GM18520 (cell line): ENCODE results near the gene CD248.
"Not testable (repeated sequence)": the region's sequence is repeated elsewhere in the genome, so short reads cannot be mapped to it uniquely, and the experiment has no call there.

Experiments used
- ATAC-seq: cut with Tn5 transposase; IDR thresholded peaks from one replicate; pipeline ENCODE4 v1.9.1; 2021; ENCODE audit not compliant: unreplicated experiment

CD248 gene

GRCh38 chr11:66277064-66277463 lies 39.8 kb downstream of the CD248 start:
- ATAC-seq = not testable (repeated sequence)

GRCh38 chr11:66276619-66277018 lies 40.2 kb downstream of the CD248 start:
- not testable (repeated sequence) for ATAC-seq

GRCh38 chr11:66275984-66276612 lies 40.7 kb downstream of the CD248 start:
- ATAC-seq = no peak

- no peak for ATAC-seq
These were observed 41.4 kb downstream of the CD248 start for GRCh38 chr11:66275396-66275795.

- no peak for ATAC-seq
These were observed 42.6 kb downstream of the CD248 start for GRCh38 chr11:66274219-66274618.

GRCh38 chr11:66272596-66272995 lies 44.2 kb downstream of the CD248 start:
- no peak for ATAC-seq

GRCh38 chr11:66271816-66272215 lies 45.0 kb downstream of the CD248 start:
- ATAC-seq = no peak

GRCh38 chr11:66268952-66269905 lies 47.6 kb downstream of the CD248 start:
- ATAC-seq = no peak

- peak; percentile 88 for ATAC-seq
These were observed 48.4 kb downstream of the CD248 start, which contains the start of gene RAB1B for GRCh38 chr11:66268244-66268951. Gene RAB1B, plus strand, starts transcription at chr11:66268639. Its CDS starts 41 bp downstream, at chr11:66268680.

GRCh38 chr11:66267379-66268243 lies 49.2 kb downstream of the CD248 start:
- peak; percentile 28 for ATAC-seq

GRCh38 chr11:66267039-66267378 lies 49.8 kb downstream of the CD248 start:
- no peak for ATAC-seq

GRCh38 chr11:66266378-66267038 lies 50.3 kb downstream of the CD248 start:
- no peak for ATAC-seq

- ATAC-seq = no peak
These were observed 51.1 kb downstream of the CD248 start for GRCh38 chr11:66265531-66266377.

- no peak for ATAC-seq
These were observed 51.9 kb downstream of the CD248 start for GRCh38 chr11:66264914-66265313.
